Ectodermal cell (in vitro differentiated cells): ENCODE results near the gene C2orf68.

ENCODE experiments used
- H3K27ac ChIP-seq: 2 replicates; pipeline ENCODE4 v1.7.0; 2013; ENCODE audit warnings: mild to moderate bottlenecking, low read depth, low read length; ENCODE audit not compliant: insufficient read depth, poor library complexity, severe bottlenecking
- H3K27me3 ChIP-seq: 2 replicates; pipeline ENCODE4 v1.7.0; 2013; ENCODE audit warnings: mild to moderate bottlenecking, low read length; ENCODE audit not compliant: insufficient read depth, control insufficient read depth, poor library complexity, severe bottlenecking
- H3K36me3 ChIP-seq: one replicate; pipeline ENCODE4 v1.7.0; 2013; ENCODE audit warnings: low read length; ENCODE audit not compliant: control insufficient read depth, insufficient read depth
- H3K4me1 ChIP-seq: one replicate; pipeline ENCODE4 v1.7.0; 2013; ENCODE audit warnings: low read length; ENCODE audit not compliant: control insufficient read depth, insufficient read depth
- H3K4me3 ChIP-seq: 2 replicates; pipeline ENCODE4 v1.7.0; 2013; ENCODE audit warnings: low read depth, low read length, control low read depth; ENCODE audit not compliant: insufficient read depth
- H3K9me3 ChIP-seq: 2 replicates; pipeline ENCODE4 v1.7.0; 2013; ENCODE audit warnings: mild to moderate bottlenecking, low read length, moderate library complexity; ENCODE audit not compliant: control insufficient read depth
- WGBS, 2 experiments: methylation state at CpG; one replicate each; pipeline ENCODE4 v1.1.7; 2013; ENCODE audit warnings: missing lambda C conversion rate in 2 of 2; 5-methylcytosine and 5-hydroxymethylcytosine counted together

The C2orf68 gene

DNA sequence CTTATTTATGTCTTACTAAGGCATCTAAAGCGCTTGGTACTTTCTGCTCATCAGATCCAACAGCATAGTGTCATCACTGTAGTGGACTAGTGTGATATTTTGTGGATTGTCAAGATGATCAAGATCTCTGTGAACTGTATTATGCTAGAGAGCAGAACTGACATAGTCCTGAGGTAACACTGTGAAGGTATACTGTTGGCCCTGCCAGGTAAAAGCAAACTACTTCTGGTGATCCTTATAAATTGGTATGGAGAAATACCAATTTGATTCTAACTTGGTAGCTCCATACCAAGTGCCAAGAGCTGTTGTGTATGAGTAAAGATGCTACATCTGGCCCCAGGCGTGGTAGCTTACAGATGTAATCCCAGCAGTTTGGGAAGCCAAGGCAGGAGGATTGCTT is 40.2 kb upstream of the C2orf68 start:
- Histone ChIP-seq H3K36me3 (peaks cover 35% of the 10 kb centered on the region), H3K9me3 (no peaks in the 10 kb centered on the region), H3K27ac (no peak overlapping the region), H3K4me3 (no peak overlapping the region), H3K27me3 (no peaks in the 10 kb centered on the region), H3K4me1 (no peaks in the 10 kb centered on the region)
- 93 to 97% methylated on average over 2 of the region's 2 CpGs for WGBS, 2 experiments

DNA sequence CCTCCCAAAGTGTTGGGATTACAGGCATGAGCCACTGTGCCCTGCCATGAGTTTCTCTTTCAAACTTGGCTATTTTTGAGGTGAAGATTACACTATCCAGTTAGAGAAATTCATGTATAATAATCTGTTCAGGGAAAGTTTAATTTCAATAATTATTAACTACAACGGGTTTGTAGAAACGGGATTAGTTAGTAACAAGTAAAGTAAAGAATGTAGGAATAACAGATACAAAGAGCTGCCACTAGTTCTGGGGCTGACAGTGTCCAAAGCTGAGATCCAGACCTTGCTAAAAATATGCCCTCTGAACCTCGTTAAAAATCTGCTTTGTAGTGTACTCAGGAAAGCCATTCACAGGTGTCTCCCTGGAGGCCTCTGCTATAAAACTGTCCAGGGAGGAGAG is 39.2 kb upstream of the C2orf68 start:
- Histone ChIP-seq H3K36me3 (peaks cover 42% of the 10 kb centered on the region), H3K27me3 (no peaks in the 10 kb centered on the region), H3K27ac (no peak overlapping the region), H3K4me1 (no peaks in the 10 kb centered on the region), H3K9me3 (no peaks in the 10 kb centered on the region), H3K4me3 (no peak overlapping the region)
- WGBS, 2 experiments, result 94 to 96% methylated on average over 3 of the region's 3 CpGs

DNA sequence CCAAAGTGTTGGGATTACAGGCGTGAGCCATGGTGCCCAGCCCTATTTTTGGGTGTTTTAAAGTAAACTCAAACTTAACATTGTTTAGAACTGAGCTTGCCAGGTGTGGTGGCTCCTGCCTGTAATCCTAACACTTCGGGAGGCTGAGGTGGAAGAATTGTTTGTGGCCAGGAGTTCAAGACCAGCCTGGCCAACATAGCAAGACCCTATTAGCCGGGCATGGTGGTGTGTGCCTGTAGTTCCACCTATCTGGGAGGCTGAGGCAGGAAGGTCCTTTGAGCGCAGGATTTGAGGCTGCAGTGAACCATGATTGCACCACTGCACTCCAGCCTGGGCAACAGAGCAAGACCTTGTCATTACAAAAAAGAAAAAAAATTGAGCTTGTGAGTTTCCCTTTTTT is 38.6 kb upstream of the C2orf68 start:
- peaks cover 48% of the 10 kb centered on the region for H3K36me3 ChIP-seq
- H3K27ac ChIP-seq, result no peak overlapping the region
- no peaks in the 10 kb centered on the region for H3K4me1 ChIP-seq
- WGBS, 2 experiments, result 94 to 96% methylated on average over 4 of the region's 4 CpGs
- H3K9me3 ChIP-seq, result no peaks in the 10 kb centered on the region
- H3K27me3 ChIP-seq, result no peaks in the 10 kb centered on the region
- no peak overlapping the region for H3K4me3 ChIP-seq

DNA sequence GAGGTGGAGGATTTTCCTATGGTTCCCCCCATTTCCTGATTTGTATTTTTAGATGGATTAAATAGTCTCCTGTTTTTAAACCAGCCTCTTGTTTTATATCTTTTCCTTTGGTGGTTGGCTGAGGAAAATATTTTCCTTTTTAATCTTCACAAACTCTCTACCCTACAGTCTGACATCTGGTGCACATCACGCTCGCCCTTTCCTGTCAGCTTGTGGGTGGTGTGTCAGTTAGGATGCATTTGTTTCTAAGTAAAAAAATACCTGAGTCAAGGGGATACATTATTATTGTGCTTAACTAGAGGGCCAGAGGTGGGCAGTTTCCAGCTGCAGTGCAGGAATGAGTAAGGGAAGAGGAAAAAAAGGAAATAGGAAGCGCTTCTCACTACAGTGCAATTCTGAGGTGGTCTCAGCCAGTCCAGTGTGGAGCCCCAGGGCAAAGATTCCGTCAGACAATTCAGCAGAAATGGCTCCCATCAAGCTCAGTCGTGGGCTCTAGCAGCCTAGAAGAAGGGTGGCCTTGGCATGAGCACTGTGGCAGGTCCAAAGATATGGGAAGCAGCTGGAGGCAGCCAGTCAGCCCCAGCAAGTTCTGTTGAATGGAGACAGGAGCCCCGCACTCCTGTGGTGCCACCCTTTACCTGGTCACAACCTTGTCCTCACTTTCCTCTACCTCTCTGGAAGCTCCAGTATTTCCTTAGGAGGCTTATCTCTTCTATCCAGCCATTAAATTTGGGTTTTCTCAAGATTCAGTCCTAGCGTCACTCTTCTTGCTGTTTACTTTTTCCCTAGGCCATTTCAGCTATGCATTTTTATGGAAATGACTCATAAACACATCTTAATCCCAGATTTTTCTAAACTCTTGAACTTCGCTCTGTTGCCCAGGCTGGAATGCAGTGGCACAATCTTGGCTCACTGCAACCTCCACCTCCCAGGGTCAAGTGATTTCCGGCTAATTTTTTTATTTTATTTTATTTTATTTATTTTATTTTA is 37.6 kb upstream of the C2orf68 start:
- Histone ChIP-seq H3K27me3 (no peaks in the 10 kb centered on the region), H3K4me1 (no peaks in the 10 kb centered on the region), H3K4me3 (no peak overlapping the region), H3K9me3 (no peaks in the 10 kb centered on the region), H3K27ac (no peak overlapping the region), H3K36me3 (peaks cover 55% of the 10 kb centered on the region)
- WGBS, 2 experiments, result 93 to 96% methylated on average over 8 of the region's 9 CpGs

DNA sequence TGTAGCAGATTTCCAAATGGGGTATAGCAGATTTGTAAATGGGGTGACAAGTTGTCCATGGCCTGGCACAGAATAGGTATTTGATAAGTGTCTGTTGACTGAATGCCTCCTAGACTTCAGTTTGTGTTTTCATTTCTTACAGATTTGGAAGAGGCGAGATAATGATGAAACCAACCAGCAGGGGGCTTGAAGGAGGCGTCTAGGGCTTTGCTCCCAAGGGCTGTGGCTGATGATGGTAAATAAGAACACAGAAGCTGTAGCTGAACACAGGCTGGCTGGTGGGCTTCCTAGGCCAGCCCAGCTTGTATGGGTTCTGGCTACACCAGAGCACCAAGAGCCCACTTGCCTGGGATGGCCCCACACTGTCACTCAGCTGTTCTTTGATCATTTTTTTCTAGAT is 36.8 kb upstream of the C2orf68 start:
- H3K36me3 ChIP-seq, result peaks cover 61% of the 10 kb centered on the region
- H3K27me3 ChIP-seq, result no peaks in the 10 kb centered on the region
- H3K4me1 ChIP-seq, result no peaks in the 10 kb centered on the region
- no peak overlapping the region for H3K27ac ChIP-seq
- no peaks in the 10 kb centered on the region for H3K9me3 ChIP-seq
- H3K4me3 ChIP-seq, result no peak overlapping the region
- WGBS, 2 experiments, result 75 to 91% methylated on average over 2 of the region's 2 CpGs

DNA sequence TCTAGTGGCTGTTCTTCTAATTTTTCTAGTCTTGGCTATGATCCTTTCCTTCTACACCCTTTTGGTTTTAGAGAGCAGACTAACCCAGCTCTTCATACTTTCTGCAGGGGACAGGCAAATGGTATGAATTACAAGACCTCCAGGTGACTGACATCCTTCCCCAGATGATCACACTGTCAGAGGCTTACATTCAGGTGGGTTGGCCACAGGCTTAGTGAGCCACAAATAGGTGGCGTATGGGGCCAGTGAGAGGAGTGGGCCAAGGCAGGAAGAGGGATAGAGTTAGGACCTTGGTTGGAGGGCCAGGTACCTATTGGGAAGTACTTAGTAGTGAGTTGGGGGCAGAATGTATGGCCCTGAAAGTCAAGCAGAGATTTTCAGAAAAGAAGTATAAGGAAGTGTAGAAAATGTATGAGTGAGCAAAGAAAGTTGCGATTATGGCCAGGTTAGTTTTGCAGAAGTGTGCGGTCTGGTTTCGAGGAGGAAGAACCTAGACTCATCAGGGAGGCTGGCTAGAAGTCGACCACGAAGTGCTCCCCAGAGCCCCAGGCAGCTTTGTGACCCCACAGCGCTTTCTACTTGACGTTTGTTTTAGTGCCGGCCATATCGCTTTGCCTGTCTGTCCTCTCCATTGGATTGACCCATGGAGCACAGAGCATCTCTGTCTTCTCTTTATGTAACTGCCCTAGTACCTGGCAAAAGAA is 36.1 kb upstream of the C2orf68 start:
- Histone ChIP-seq H3K4me1 (no peaks in the 10 kb centered on the region), H3K4me3 (no peak overlapping the region), H3K27me3 (no peaks in the 10 kb centered on the region), H3K9me3 (no peaks in the 10 kb centered on the region), H3K36me3 (peaks cover 63% of the 10 kb centered on the region), H3K27ac (no peak overlapping the region)
- WGBS, 2 experiments, result 96% methylated on average over 10 of the region's 10 CpGs

DNA sequence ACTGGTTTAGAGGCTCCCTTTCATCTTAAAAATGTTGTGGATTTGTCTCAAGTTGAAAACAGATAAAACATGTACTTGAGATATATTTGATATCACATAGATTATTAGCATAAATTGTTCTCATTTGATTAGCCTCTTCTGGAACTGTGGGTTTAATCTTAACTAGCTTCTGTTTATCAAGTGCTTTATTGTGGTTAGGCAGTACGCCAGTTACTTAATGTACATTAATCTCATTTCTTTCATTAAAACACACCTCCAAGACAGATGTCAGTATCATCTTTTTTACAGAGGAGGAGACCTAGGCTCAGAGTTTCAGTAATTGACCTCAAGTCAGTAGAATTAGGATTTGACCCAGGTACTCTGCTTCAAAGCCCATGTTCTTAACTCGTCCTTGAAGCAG is 34.3 kb upstream of the C2orf68 start:
- Histone ChIP-seq H3K9me3 (no peaks in the 10 kb centered on the region), H3K4me3 (no peak overlapping the region), H3K36me3 (peaks cover 76% of the 10 kb centered on the region), H3K27ac (no peak overlapping the region), H3K4me1 (no peaks in the 10 kb centered on the region), H3K27me3 (no peaks in the 10 kb centered on the region)
- 96 to 100% methylated on average over 1 to 2 of the region's 2 CpGs for WGBS, 2 experiments

DNA sequence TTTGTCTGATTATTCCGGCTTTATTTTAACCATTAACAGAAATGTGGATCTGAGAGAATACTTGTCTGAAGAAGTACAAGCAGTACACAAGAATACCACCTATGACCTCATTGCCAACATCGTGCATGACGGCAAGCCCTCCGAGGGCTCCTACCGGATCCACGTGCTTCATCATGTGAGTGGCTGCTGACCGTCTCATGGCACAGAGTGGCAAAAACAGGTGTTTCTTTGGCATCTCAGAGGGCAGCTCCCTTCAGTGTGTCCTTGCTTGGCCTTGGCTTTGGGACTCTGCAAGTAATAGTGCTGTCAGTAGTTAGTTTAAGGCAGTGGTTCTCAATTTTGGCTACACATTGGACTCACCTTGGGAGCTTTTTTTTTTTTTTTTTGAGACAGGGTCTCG is 33.0 kb upstream of the C2orf68 start:
- peaks cover 78% of the 10 kb centered on the region for H3K36me3 ChIP-seq
- no peaks in the 10 kb centered on the region for H3K9me3 ChIP-seq
- WGBS, 2 experiments, result 97% methylated on average over 8 of the region's 8 CpGs
- no peak overlapping the region for H3K27ac ChIP-seq
- H3K4me3 ChIP-seq, result no peak overlapping the region
- H3K27me3 ChIP-seq, result no peaks in the 10 kb centered on the region
- no peaks in the 10 kb centered on the region for H3K4me1 ChIP-seq

DNA sequence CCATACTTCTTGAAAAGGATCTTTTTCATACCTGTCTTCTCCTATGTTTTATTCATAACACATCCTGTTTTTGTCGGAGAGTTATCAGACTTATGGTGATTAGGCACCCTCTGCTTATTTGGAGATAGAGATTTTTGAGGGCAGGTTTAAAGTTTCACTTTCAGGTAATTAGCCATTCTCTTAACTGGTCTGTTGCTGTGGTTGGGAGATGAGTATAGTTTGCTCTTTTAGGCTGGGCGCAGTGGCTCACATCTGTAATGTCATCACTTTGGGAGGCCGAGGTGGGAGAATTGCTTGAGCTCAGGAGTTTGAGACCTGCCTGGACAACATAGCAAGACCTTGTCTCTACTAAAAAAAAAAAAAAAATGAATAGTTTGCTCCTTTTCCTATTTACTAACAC is 30.9 kb upstream of the C2orf68 start:
- no peaks in the 10 kb centered on the region for H3K27me3 ChIP-seq
- H3K4me1 ChIP-seq, result no peaks in the 10 kb centered on the region
- no peak overlapping the region for H3K4me3 ChIP-seq
- peaks cover 70% of the 10 kb centered on the region for H3K36me3 ChIP-seq
- 99 to 100% methylated on average over 3 of the region's 3 CpGs for WGBS, 2 experiments
- H3K9me3 ChIP-seq, result no peaks in the 10 kb centered on the region
- no peak overlapping the region for H3K27ac ChIP-seq

DNA sequence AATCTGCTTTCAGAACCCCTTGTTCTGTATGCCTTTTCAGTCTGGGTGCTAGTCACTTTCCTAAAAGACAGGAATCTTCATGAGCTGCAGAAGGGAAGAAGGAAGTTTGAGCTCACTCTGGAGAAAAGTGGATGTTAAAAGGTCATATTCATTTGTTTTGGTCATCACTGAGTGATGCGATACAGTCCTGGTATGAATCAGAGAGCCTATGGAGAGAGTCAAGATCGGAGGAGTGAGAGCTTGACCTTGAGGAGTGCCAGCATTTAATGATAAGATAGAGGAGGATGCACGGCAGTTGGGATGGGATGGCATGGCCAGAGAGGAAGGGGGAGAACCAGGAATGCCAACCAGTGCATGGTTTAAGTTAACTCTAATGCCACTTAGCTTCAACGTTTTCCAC is 23.8 kb upstream of the C2orf68 start:
- peaks cover 51% of the 10 kb centered on the region for H3K36me3 ChIP-seq
- no peaks in the 10 kb centered on the region for H3K9me3 ChIP-seq
- no peaks in the 10 kb centered on the region for H3K4me1 ChIP-seq
- no peak overlapping the region for H3K27ac ChIP-seq
- H3K27me3 ChIP-seq, result no peaks in the 10 kb centered on the region
- H3K4me3 ChIP-seq, result no peak overlapping the region
- 96 to 98% methylated on average over 4 of the region's 4 CpGs for WGBS, 2 experiments
